Measurements from ENCODE around the gene CCDC158.
A peak's percentile ranks its signal among the peaks of the same experiment; 100 is the strongest.

CCDC158 gene

GRCh38 chr4:76375703-76376102, 45.2 kb downstream of the CCDC158 start:
- DNase-seq (ENCODE audit: low read depth): no peak
- no peak for TF ChIP-seq CTCF (IDR thresholded peaks at IDR 0.05; ENCODE audit: low read length, missing control alignments)
- no peak overlapping the region for H3K4me3 ChIP-seq (replicated peaks; ENCODE audit: low read depth, low read length)

GRCh38 chr4:76374798-76375197, 46.1 kb downstream of the CCDC158 start:
- H3K4me3 ChIP-seq (replicated peaks; ENCODE audit: low read depth, low read length): no peak overlapping the region
- TF ChIP-seq CTCF (IDR thresholded peaks at IDR 0.05; ENCODE audit: low read length, missing control alignments): no peak

GRCh38 chr4:76373919-76374552, 46.9 kb downstream of the CCDC158 start:
- H3K4me3 ChIP-seq (replicated peaks; ENCODE audit: low read depth, low read length): no peak overlapping the region
- no peak for TF ChIP-seq CTCF (IDR thresholded peaks at IDR 0.05; ENCODE audit: low read length, missing control alignments)
- DNase-seq (ENCODE audit: low read depth): peak; percentile 71

More at GRCh38 chr4:76374798-76375197, 46.1 kb downstream of the CCDC158 start:
- peak; percentile 1 for DNase-seq (ENCODE audit: low read depth)

- no peak for TF ChIP-seq CTCF (IDR thresholded peaks at IDR 0.05; ENCODE audit: low read length, missing control alignments)
- DNase-seq (ENCODE audit: low read depth): no peak
- no peak overlapping the region for H3K4me3 ChIP-seq (replicated peaks; ENCODE audit: low read depth, low read length)
Measured at GRCh38 chr4:76366737-76367136, 54.2 kb downstream of the CCDC158 start.

- no peak for DNase-seq (ENCODE audit: low read depth)
- no peak overlapping the region for H3K4me3 ChIP-seq (replicated peaks; ENCODE audit: low read depth, low read length)
- TF ChIP-seq CTCF (IDR thresholded peaks at IDR 0.05; ENCODE audit: low read length, missing control alignments): no peak
Measured at GRCh38 chr4:76365636-76366035, 55.3 kb downstream of the CCDC158 start.

- H3K4me3 ChIP-seq (replicated peaks; ENCODE audit: low read depth, low read length): no peak overlapping the region
- no peak for TF ChIP-seq CTCF (IDR thresholded peaks at IDR 0.05; ENCODE audit: low read length, missing control alignments)
- no peak for DNase-seq (ENCODE audit: low read depth)
Measured at GRCh38 chr4:76364763-76365162, 56.2 kb downstream of the CCDC158 start.

Measured in fibroblast of pulmonary artery (primary cell).